ENCODE data around the gene TDRD10. TPM values are rescaled to one million over a fixed set of nuclear protein-coding genes. Genes with fewer than 3 reads are reported as not detected.

TDRD10 gene
- total and polyA plus RNA-seq, 2 experiments from 2014 or later, result not detected

- H4K20me1 ChIP-seq (ENCODE audit: insufficient read depth), result no peaks in the 10 kb centered on the region
- 56 to 57% methylated on average over 5 of the region's 5 CpGs for WGBS, 2 experiments (ENCODE audit: low coverage in 1 of 2, low lambda C conversion rate in 2 of 2, missing lambda C conversion rate in 2 of 2)
- no peak overlapping the region for H2AFZ ChIP-seq
- H3K36me3 ChIP-seq (ENCODE audit: low read depth), result no peaks in the 10 kb centered on the region
- no peaks in the 10 kb centered on the region for H3K79me2 ChIP-seq (ENCODE audit: insufficient read depth)
- no peak for DNase-seq
- no peak overlapping the region for H3K4me2 ChIP-seq (ENCODE audit: unreplicated experiment)
- H3K27ac ChIP-seq, result no peak overlapping the region
- in situ Hi-C loops (cut with MboI), result no loop called here
- H3K9me2 ChIP-seq (ENCODE audit: insufficient read depth), result no peaks in the 10 kb centered on the region
- H3K4me1 ChIP-seq (ENCODE audit: insufficient read depth), result no peaks in the 10 kb centered on the region
- TF ChIP-seq EZH2phosphoT487 (IDR thresholded peaks at IDR 0.05; ENCODE audit: insufficient read depth, low read depth) (no peak), EZH2 (IDR thresholded peaks at IDR 0.05; ENCODE audit: insufficient read depth, poor library complexity, severe bottlenecking) (no peak)
- peaks cover 79% of the 10 kb centered on the region for H3K27me3 ChIP-seq (replicated peaks; ENCODE audit: insufficient read depth)
- H3K9me3 ChIP-seq (ENCODE audit: low read depth), result no peaks in the 10 kb centered on the region
- H3K4me3 ChIP-seq, result no peak overlapping the region
- H3F3A ChIP-seq (ENCODE audit: insufficient read depth), result no peaks in the 10 kb centered on the region
- H3K9ac ChIP-seq, result no peak overlapping the region
Measured at GRCh38 chr1:154496383-154496782, 5.6 kb upstream of the TDRD10 start.

- no peak for DNase-seq
- H4K20me1 ChIP-seq (ENCODE audit: insufficient read depth), result no peaks in the 10 kb centered on the region
- peaks cover 78% of the 10 kb centered on the region for H3K27me3 ChIP-seq (replicated peaks; ENCODE audit: insufficient read depth)
- H3K9me3 ChIP-seq (ENCODE audit: low read depth), result no peaks in the 10 kb centered on the region
- WGBS, 2 experiments (ENCODE audit: low coverage in 1 of 2, low lambda C conversion rate in 2 of 2, missing lambda C conversion rate in 2 of 2), result 45 to 49% methylated on average over 5 of the region's 5 CpGs
- no peak overlapping the region for H3K27ac ChIP-seq
- H2AFZ ChIP-seq, result no peak overlapping the region
- no peaks in the 10 kb centered on the region for H3K36me3 ChIP-seq (ENCODE audit: low read depth)
- H3K9ac ChIP-seq, result no peak overlapping the region
- H3K4me2 ChIP-seq (ENCODE audit: unreplicated experiment), result no peak overlapping the region
- in situ Hi-C loops (cut with MboI), result no loop called here
- TF ChIP-seq EZH2 (IDR thresholded peaks at IDR 0.05; ENCODE audit: insufficient read depth, poor library complexity, severe bottlenecking) (no peak), EZH2phosphoT487 (IDR thresholded peaks at IDR 0.05; ENCODE audit: insufficient read depth, low read depth) (no peak)
- no peaks in the 10 kb centered on the region for H3K9me2 ChIP-seq (ENCODE audit: insufficient read depth)
- no peaks in the 10 kb centered on the region for H3K79me2 ChIP-seq (ENCODE audit: insufficient read depth)
- H3F3A ChIP-seq (ENCODE audit: insufficient read depth), result no peaks in the 10 kb centered on the region
- H3K4me3 ChIP-seq, result no peak overlapping the region
- H3K4me1 ChIP-seq (ENCODE audit: insufficient read depth), result no peaks in the 10 kb centered on the region
Measured at GRCh38 chr1:154497026-154497806, 4.8 kb upstream of the TDRD10 start.

- no peaks in the 10 kb centered on the region for H3K79me2 ChIP-seq (ENCODE audit: insufficient read depth)
- H3K9me2 ChIP-seq (ENCODE audit: insufficient read depth), result no peaks in the 10 kb centered on the region
Measured at GRCh38 chr1:154499446-154499845, 2.6 kb upstream of the TDRD10 start.

GRCh38 chr1:154500533-154500932 is 1.5 kb upstream of the TDRD10 start:
- no peak overlapping the region for H3K9ac ChIP-seq
- H3F3A ChIP-seq (ENCODE audit: insufficient read depth), result no peaks in the 10 kb centered on the region
- no peaks in the 10 kb centered on the region for H3K79me2 ChIP-seq (ENCODE audit: insufficient read depth)

More at GRCh38 chr1:154499446-154499845, 2.6 kb upstream of the TDRD10 start:
- no peaks in the 10 kb centered on the region for H3F3A ChIP-seq (ENCODE audit: insufficient read depth)
- H2AFZ ChIP-seq, result no peak overlapping the region
- no peak for DNase-seq
- no peak for TF ChIP-seq EZH2 (IDR thresholded peaks at IDR 0.05; ENCODE audit: insufficient read depth, poor library complexity, severe bottlenecking)
- no peak for TF ChIP-seq EZH2phosphoT487 (IDR thresholded peaks at IDR 0.05; ENCODE audit: insufficient read depth, low read depth)
- WGBS, 2 experiments (ENCODE audit: low coverage in 1 of 2, low lambda C conversion rate in 2 of 2, missing lambda C conversion rate in 2 of 2), result 86 to 92% methylated on average over 1 of the region's 1 CpG
- H4K20me1 ChIP-seq (ENCODE audit: insufficient read depth), result no peaks in the 10 kb centered on the region
- no peaks in the 10 kb centered on the region for H3K36me3 ChIP-seq (ENCODE audit: low read depth)
- H3K27ac ChIP-seq, result no peak overlapping the region
- no peaks in the 10 kb centered on the region for H3K4me1 ChIP-seq (ENCODE audit: insufficient read depth)
- peaks cover 76% of the 10 kb centered on the region for H3K27me3 ChIP-seq (replicated peaks; ENCODE audit: insufficient read depth)
- H3K9ac ChIP-seq, result no peak overlapping the region
- no peak overlapping the region for H3K4me3 ChIP-seq
- in situ Hi-C loops (cut with MboI), result no loop called here
- H3K4me2 ChIP-seq (ENCODE audit: unreplicated experiment), result no peak overlapping the region
- H3K9me3 ChIP-seq (ENCODE audit: low read depth), result no peaks in the 10 kb centered on the region

More at GRCh38 chr1:154500533-154500932, 1.5 kb upstream of the TDRD10 start:
- Histone ChIP-seq H3K9me3 (ENCODE audit: low read depth) (no peaks in the 10 kb centered on the region), H3K4me1 (ENCODE audit: insufficient read depth) (no peaks in the 10 kb centered on the region), H3K27me3 (replicated peaks; ENCODE audit: insufficient read depth) (peaks cover 80% of the 10 kb centered on the region), H3K4me3 (no peak overlapping the region), H3K9me2 (ENCODE audit: insufficient read depth) (no peaks in the 10 kb centered on the region), H3K27ac (no peak overlapping the region), H3K36me3 (ENCODE audit: low read depth) (no peaks in the 10 kb centered on the region), H3K4me2 (ENCODE audit: unreplicated experiment) (no peak overlapping the region), H4K20me1 (ENCODE audit: insufficient read depth) (no peaks in the 10 kb centered on the region), H2AFZ (no peak overlapping the region)
- 67 to 70% methylated on average over 8 of the region's 8 CpGs for WGBS, 2 experiments (ENCODE audit: low coverage in 1 of 2, low lambda C conversion rate in 2 of 2, missing lambda C conversion rate in 2 of 2)
- no peak for DNase-seq
- in situ Hi-C loops (cut with MboI), result no loop called here
- TF ChIP-seq EZH2 (IDR thresholded peaks at IDR 0.05; ENCODE audit: insufficient read depth, poor library complexity, severe bottlenecking) (peak; percentile 15), EZH2phosphoT487 (IDR thresholded peaks at IDR 0.05; ENCODE audit: insufficient read depth, low read depth) (no peak)

Measured in GM23248 (cell line).